ENCODE data around the gene KLKB1. TPM values are rescaled to one million over a fixed set of nuclear protein-coding genes. Genes with fewer than 3 reads are reported as not detected.

The KLKB1 gene
- total and polyA plus RNA-seq, 2 donors (not counting 3 experiments of a cell fraction or from before 2014, with no cell fraction given) = not detected

DNA sequence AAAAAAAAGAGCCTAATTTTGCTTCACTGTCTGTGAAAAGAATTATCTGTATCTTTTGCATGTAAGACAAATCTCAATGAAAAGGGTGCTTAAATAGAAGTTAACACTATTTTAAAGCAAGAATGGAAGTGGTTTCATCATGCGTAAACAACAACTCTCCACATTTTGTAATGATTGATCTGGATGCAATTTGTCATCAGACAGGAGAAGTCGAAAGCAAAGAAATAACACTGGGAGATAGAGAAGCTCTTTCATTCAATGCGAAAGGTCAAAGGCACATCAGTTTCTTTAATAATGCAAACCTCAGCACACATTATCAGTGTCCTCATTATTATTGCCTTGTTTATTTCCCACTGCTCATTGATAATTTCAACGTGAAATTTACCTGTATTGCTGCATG lies 8.8 kb downstream of the KLKB1 start:
- TF ChIP-seq GATA2 (IDR thresholded peaks at IDR 0.05; ENCODE audit: insufficient read depth, insufficient read length, low read depth, low read length) (no peak), POLR2A (IDR thresholded peaks at IDR 0.05; ENCODE audit: low read depth, low read length) (no peak), JUN (IDR thresholded peaks at IDR 0.05; ENCODE audit: borderline replicate concordance, insufficient read depth, insufficient read length, low read depth) (no peak), FOS (IDR thresholded peaks at IDR 0.05; ENCODE audit: borderline replicate concordance, insufficient read depth, low read length) (no peak), MAX (IDR thresholded peaks at IDR 0.05; ENCODE audit: insufficient read depth, insufficient read length) (no peak)
- Histone ChIP-seq H3K9me3 (replicated peaks; ENCODE audit: control insufficient read depth, insufficient read depth, low read length) (no peaks in the 10 kb centered on the region), H2AFZ (ENCODE audit: low read depth, low read length) (no peak overlapping the region), H3K27ac (ENCODE audit: insufficient read depth, low read depth, low read length) (no peak overlapping the region), H3K79me2 (ENCODE audit: control insufficient read depth, insufficient read depth, low read length) (no peaks in the 10 kb centered on the region), H3K4me2 (ENCODE audit: insufficient read depth, low read length) (no peak overlapping the region), H3K9ac (replicated peaks; ENCODE audit: extremely low read depth, insufficient read depth, low read length) (no peak overlapping the region), H3K27me3 (ENCODE audit: control insufficient read depth in 2 of 2, insufficient read depth in 2 of 2, low read length in 2 of 2) (no peaks in the 10 kb centered on the region), H3K4me1 (ENCODE audit: control insufficient read depth, extremely low read depth, insufficient read depth, low read length) (no peaks in the 10 kb centered on the region), H4K20me1 (replicated peaks; ENCODE audit: control insufficient read depth, extremely low read depth, insufficient read depth, low read length) (no peaks in the 10 kb centered on the region), H3K9me1 (replicated peaks; ENCODE audit: control insufficient read depth, extremely low read depth, insufficient read depth, low read length) (no peaks in the 10 kb centered on the region), H3K4me3 (replicated peaks in 1 of 3; ENCODE audit: insufficient read depth in 1 of 3, low read depth in 1 of 3, low read length in 3 of 3) (no peak overlapping the region), H3K36me3 (ENCODE audit: control insufficient read depth in 2 of 2, extremely low read depth in 1 of 2, insufficient read depth in 2 of 2, low read length in 2 of 2) (no peaks in the 10 kb centered on the region)
- dilution Hi-C loops (cut with MboI; ENCODE audit: extremely low pct_ligation_motif_present, low sequenced_read_pairs) (no loop called here), intact Hi-C loops (cut with micrococcal nuclease) (no loop called here)
- POLR2A ChIA-PET = no interaction called here
- DNase-seq (ENCODE audit: low read depth, low spot score) = no peak
- CTCF ChIA-PET = no interaction called here
- no TSS peak for BruUV-seq (replicated peaks)
- no peak for FAIRE-seq

- H3K9me3 ChIP-seq (replicated peaks; ENCODE audit: control insufficient read depth, insufficient read depth, low read length) = no peaks in the 10 kb centered on the region
- no peaks in the 10 kb centered on the region for H4K20me1 ChIP-seq (replicated peaks; ENCODE audit: control insufficient read depth, extremely low read depth, insufficient read depth, low read length)
- no peaks in the 10 kb centered on the region for H3K4me1 ChIP-seq (ENCODE audit: control insufficient read depth, extremely low read depth, insufficient read depth, low read length)
- no peak overlapping the region for H3K27ac ChIP-seq (ENCODE audit: insufficient read depth, low read depth, low read length)
- BruUV-seq (replicated peaks) = no TSS peak
- no peaks in the 10 kb centered on the region for H3K9me1 ChIP-seq (replicated peaks; ENCODE audit: control insufficient read depth, extremely low read depth, insufficient read depth, low read length)
- no peaks in the 10 kb centered on the region for H3K27me3 ChIP-seq (ENCODE audit: control insufficient read depth in 2 of 2, insufficient read depth in 2 of 2, low read length in 2 of 2)
- dilution Hi-C loops (cut with MboI; ENCODE audit: extremely low pct_ligation_motif_present, low sequenced_read_pairs) = no loop called here
- intact Hi-C loops (cut with micrococcal nuclease) = no loop called here
- ChIA-PET POLR2A (no interaction called here), CTCF (no interaction called here)
- no peak overlapping the region for H3K4me3 ChIP-seq (replicated peaks in 1 of 3; ENCODE audit: insufficient read depth in 1 of 3, low read depth in 1 of 3, low read length in 3 of 3)
- H3K4me2 ChIP-seq (ENCODE audit: insufficient read depth, low read length) = no peak overlapping the region
- no peaks in the 10 kb centered on the region for H3K36me3 ChIP-seq (ENCODE audit: control insufficient read depth in 2 of 2, extremely low read depth in 1 of 2, insufficient read depth in 2 of 2, low read length in 2 of 2)
- FAIRE-seq (no peak), DNase-seq (ENCODE audit: low read depth, low spot score) (no peak)
- no peak for TF ChIP-seq EZH2 (IDR thresholded peaks at IDR 0.05; ENCODE audit: borderline replicate concordance, low read depth, low read length, severe bottlenecking)
- TF ChIP-seq GATA2 (IDR thresholded peaks at IDR 0.05; ENCODE audit: insufficient read depth, insufficient read length, low read depth, low read length) = no peak
- TF ChIP-seq MYC (IDR thresholded peaks at IDR 0.05; ENCODE audit: low read depth, low read length) = no peak
- no peak for TF ChIP-seq POLR2A (IDR thresholded peaks at IDR 0.05; ENCODE audit: low read depth, low read length)
- no peak for TF ChIP-seq MAX (IDR thresholded peaks at IDR 0.05; ENCODE audit: insufficient read depth, insufficient read length)
- no peak for TF ChIP-seq JUN (IDR thresholded peaks at IDR 0.05; ENCODE audit: borderline replicate concordance, insufficient read depth, insufficient read length, low read depth)
- TF ChIP-seq, protein P1, sequence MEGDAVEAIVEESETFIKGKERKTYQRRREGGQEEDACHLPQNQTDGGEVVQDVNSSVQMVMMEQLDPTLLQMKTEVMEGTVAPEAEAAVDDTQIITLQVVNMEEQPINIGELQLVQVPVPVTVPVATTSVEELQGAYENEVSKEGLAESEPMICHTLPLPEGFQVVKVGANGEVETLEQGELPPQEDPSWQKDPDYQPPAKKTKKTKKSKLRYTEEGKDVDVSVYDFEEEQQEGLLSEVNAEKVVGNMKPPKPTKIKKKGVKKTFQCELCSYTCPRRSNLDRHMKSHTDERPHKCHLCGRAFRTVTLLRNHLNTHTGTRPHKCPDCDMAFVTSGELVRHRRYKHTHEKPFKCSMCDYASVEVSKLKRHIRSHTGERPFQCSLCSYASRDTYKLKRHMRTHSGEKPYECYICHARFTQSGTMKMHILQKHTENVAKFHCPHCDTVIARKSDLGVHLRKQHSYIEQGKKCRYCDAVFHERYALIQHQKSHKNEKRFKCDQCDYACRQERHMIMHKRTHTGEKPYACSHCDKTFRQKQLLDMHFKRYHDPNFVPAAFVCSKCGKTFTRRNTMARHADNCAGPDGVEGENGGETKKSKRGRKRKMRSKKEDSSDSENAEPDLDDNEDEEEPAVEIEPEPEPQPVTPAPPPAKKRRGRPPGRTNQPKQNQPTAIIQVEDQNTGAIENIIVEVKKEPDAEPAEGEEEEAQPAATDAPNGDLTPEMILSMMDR (IDR thresholded peaks at IDR 0.05; ENCODE audit: extremely low read depth in 1 of 2, insufficient read depth in 1 of 2, low read depth in 1 of 2, low read length in 2 of 2) = no peak
- no peak for TF ChIP-seq POLR2AphosphoS5 (IDR thresholded peaks at IDR 0.05; ENCODE audit: insufficient read depth, low read depth, low read length)
- no peak for TF ChIP-seq FOS (IDR thresholded peaks at IDR 0.05; ENCODE audit: borderline replicate concordance, insufficient read depth, low read length)
- no peak overlapping the region for H3K9ac ChIP-seq (replicated peaks; ENCODE audit: extremely low read depth, insufficient read depth, low read length)
- H3K79me2 ChIP-seq (ENCODE audit: control insufficient read depth, insufficient read depth, low read length) = no peaks in the 10 kb centered on the region
- no peak overlapping the region for H2AFZ ChIP-seq (ENCODE audit: low read depth, low read length)
Measured at GRCh38 chr4:186240452-186240847, 13.1 kb downstream of the KLKB1 start.

Measured in endothelial cell of umbilical vein (primary cell).